GM12878 (cell line): Measurements from ENCODE around the gene TRHDE. TPM values are rescaled to one million over a fixed set of nuclear protein-coding genes. Genes with fewer than 3 reads are reported as not detected.

ENCODE experiments used
- CREM ChIP-seq: IDR thresholded peaks from 2 replicates; pipeline ENCODE4 v1.6.1; 2014; ENCODE audit warnings: antibody characterized with exemption, low read depth
- E4F1 ChIP-seq: fragments of 450-650 bp; IDR thresholded peaks from 2 replicates; pipeline ENCODE4 v1.6.1; 2018; ENCODE audit warnings: borderline replicate concordance, mild to moderate bottlenecking; ENCODE audit not compliant: partially characterized antibody
- IRF5 ChIP-seq: fragments of 450-650 bp; IDR thresholded peaks from 2 replicates; pipeline ENCODE4 v1.6.1; 2017; ENCODE audit warnings: borderline replicate concordance
- MLLT1 ChIP-seq: fragments of 450-650 bp; IDR thresholded peaks from 2 replicates; pipeline ENCODE4 v1.6.1; 2016; ENCODE audit warnings: mild to moderate bottlenecking
- RELB ChIP-seq: fragments of 450-650 bp; IDR thresholded peaks from 2 replicates; pipeline ENCODE4 v1.6.1; 2017; ENCODE audit warnings: low read depth, mild to moderate bottlenecking, moderate library complexity
- REST ChIP-seq: IDR thresholded peaks from 2 replicates; pipeline ENCODE4 v1.6.1; 2012; ENCODE audit warnings: mild to moderate bottlenecking, low read depth, low read length
- ZNF687 ChIP-seq: fragments of 450-650 bp; IDR thresholded peaks from 2 replicates; pipeline ENCODE4 v1.6.1; 2017; ENCODE audit warnings: mild to moderate bottlenecking, moderate library complexity
- polyA plus RNA-seq, 11 experiments: library from polyadenylated mRNA; depleted of rRNA in 4 of 11; unstranded in 6 of 11; stranded (reverse) in 5 of 11; fragments of >200 nt; fragmentation: Nextera tagmentation in 4 of 11; fragmentation: Illumina TruSeq in 1 of 11; extraction: Ambion mirVana in 4 of 11; extraction: Trizol in 1 of 11; gene quantifications; 1 replicate in 1 of 11; 2 replicates in 10 of 11; pipeline versions ENCODE4 v1.2.1 to v1.2.3, GENCODE V29; 2011 to 2016; ENCODE audit warnings: inconsistent platforms in 2 of 11, missing spikeins in 2 of 11, low read depth in 1 of 11
- total RNA-seq, 4 experiments: library from RNA; depleted of rRNA in 3 of 4; stranded (reverse); fragments of >200 nt in 3 of 4; fragmentation: Illumina TruSeq in 1 of 4; extraction: Trizol in 1 of 4; gene quantifications; 2 replicates each; pipeline versions ENCODE4 v1.2.1 to v1.2.3, GENCODE V29; 2013 to 2021

TRHDE gene
- total and polyA plus RNA-seq, 10 of the 15 experiments (the other 5 are each of a cell fraction or from before 2014, with no cell fraction given), result not detected

- TF ChIP-seq E4F1 (no peak), ZNF687 (no peak), MLLT1 (no peak), CREM (no peak), REST (no peak), IRF5 (no peak), RELB (no peak)
Measured at GRCh38 chr12:72610854-72611358, 338.7 kb downstream of the TRHDE start (continued).
